GM19397 (cell line): Measurements from ENCODE around the gene COBL.

Source experiments
- ATAC-seq: cut with Tn5 transposase; IDR thresholded peaks from one replicate; pipeline ENCODE4 v1.9.1; 2021; ENCODE audit warnings: mild to moderate bottlenecking, moderate library complexity; ENCODE audit not compliant: unreplicated experiment

COBL gene

DNA sequence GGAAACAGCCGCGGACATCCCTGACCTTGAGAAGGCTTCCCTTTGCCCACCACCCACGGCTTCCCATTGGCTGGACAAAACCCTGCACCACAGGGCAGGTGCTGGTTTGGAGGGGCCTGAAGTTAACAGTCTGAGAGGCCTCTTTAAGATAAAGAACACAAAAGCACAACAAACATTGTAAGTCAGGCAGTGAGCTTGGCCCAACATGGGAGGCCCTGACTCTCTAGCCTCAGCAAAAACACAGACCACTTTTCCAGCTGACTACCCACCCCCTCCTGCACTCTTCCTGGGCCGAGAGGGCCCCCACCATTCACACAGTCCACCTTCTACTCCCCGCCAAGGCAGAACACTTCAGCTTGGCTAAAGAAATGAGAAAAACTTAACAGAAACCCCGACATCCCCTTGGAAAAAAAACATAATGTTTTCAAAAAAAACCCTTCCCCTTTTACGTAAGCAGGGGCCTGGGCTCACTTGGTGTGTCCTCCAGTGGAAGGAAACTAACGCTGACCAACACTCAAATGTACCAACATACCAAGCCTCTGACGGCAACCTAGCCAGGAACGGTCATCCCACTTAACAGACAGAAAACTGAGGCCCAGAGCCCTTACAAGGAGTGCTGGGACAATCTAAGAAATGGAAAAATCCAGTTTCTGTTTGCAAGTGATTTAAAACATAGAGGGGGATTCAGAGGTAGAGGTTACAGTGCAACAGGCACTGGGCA, 80.9 kb downstream of the COBL start:
- ATAC-seq: no peak

DNA sequence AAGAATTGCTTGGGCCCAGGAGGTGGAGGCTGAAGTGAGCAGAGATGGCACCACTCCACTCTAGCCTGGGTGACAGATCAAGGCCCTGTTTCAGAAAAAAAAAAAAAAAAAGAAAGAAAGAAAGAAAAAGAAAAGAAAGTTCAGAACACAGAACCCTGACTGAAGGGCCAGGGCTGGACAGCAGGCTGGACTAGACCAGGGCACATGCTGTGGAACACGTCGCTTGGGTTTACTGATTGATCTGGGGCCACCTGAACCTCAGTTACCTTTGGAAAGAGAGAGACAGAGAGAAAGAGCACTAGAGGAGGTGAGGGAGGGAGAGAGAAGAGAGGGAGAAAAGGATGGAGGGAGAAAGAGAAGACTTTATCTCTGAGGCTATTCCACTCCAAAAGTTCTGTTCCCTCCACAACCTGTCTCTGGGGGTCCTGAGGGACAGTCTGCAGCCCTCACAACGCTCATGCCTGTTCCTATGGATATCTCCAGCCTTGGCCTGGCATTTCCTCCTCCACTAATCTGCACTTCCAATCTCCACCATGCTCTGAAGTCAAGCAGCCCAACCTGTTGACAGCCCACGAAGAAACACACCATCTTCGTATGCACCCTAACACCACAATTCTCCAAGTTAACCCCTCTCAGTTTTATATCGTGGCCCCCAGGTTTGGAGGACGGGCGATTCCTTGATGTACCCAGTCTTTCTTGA, 81.8 kb downstream of the COBL start:
- ATAC-seq: no peak

DNA sequence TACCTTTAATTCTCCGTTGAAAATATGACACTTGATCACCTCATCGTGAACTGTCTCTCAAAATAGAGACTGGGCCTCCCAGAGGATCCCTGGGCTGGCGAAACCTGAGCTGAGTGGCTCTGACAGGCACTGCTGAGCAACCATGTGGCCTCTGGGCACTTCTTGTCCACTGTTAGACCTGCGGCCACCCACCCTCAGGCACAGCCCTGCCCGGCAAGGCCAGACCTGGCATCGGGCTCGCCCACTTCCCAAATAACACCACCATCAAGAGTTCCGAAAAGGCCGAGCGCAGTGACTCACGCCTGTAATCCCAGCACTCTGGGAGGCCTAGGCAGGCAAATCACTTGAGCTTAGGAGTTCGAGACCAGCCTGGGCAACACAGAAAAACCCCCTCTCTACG, 82.5 kb downstream of the COBL start:
- no peak for ATAC-seq

DNA sequence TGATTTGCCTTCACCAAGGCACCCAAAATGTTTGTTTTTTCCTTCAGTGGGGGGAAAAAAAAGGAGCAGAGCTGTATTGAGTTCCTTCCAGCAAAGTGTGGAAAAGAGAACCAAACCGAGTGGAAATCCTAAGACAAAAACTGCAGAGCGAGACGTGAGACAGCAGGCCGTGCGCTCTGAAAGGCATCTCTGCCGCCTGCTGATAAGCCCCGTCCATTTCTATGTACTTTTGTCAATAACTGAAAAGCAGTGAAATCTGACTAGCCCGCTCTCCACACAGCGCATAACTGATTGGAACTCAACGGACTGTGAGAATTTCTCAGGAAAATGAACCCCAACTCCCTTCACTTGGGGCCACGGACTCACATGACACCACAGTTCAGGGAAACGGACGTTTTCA, 83.2 kb downstream of the COBL start:
- ATAC-seq: no peak

DNA sequence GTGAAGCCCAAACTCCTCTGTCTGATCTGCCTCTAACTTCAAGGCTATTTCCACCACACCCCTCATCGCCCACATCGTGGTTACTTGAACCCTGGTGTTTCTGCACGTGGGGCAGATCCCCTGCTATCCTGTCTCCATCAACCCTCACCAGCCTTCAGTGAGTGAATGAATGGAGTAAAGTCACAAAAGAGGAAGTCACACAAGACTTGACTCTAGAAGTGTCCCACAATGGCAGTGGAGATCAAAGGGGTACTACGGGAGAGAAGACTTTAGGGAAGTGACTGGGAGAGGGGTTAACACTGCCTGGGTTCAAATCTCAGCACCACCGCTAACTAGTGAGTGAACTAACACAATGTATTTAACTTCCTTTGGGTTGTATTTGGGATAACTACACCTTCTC, 85.9 kb downstream of the COBL start:
- ATAC-seq: no peak

DNA sequence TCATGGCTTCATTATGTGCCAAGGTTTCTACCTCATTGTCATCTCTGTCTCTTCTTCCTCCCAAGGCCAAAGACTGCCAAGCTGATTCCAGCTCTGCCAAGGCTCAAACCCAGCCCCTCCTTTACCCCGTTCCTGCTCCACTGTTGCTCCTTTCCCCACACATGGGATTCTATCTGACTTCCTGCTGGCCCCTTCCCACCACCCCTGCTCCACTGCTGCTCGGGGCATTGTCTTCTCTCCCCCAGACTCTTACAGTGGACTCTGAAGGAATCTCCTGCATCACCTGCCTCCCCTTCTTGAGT, 86.3 kb downstream of the COBL start:
- no peak for ATAC-seq

DNA sequence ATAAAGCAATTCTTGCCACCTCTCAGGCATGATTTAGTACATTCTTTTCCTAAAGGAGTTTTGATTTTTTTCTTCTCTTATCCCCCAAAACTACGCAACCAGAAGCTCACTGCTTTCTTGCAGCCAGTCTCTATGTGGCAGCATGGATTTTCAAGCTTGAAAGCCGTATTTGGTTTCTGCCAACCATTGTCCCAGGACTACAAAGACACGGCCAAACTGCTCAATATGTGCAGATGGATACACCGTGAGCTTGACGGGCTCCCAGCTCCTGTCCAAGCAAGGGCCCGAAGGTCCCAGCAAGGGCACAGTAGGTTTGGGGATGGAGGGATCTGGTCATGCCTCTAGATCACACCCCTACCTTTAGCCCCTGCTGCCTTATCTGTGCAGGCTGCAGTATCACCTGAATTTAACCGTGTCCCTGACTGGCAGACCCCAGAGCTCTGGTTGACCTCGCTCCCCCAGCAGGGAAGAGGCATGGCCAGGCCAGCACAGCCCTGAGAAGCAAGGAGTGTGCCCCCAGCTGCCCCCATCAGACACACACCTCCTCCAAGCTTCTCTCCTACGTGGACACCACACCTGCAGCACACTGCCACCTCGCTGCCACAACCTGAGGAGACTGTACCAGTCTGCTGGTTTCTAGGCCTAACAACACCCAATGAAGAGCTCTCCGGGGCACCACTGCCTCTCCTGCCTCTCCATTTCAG, 86.8 kb downstream of the COBL start:
- no peak for ATAC-seq

DNA sequence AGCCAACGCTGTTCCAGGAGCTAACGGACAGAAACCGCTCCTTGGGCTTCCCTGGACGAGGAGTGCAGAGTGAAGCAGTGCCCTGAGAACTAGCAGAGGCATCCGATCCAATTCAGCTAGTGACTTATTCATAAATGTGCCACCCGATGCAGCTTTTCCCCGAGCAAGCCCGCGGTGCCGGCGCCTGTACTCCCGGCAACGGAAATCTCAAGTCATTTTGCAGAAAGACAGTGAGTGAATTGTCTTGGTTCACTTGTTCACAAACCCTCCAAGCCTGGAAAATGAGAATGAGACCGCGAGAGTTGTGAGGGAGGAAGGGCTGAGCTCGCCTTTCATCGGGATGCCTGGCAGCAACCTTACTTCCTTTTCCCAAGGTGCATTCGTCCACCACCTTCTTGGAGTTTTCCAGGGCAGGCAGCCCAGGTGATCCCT, 87.5 kb downstream of the COBL start:
- ATAC-seq: no peak

DNA sequence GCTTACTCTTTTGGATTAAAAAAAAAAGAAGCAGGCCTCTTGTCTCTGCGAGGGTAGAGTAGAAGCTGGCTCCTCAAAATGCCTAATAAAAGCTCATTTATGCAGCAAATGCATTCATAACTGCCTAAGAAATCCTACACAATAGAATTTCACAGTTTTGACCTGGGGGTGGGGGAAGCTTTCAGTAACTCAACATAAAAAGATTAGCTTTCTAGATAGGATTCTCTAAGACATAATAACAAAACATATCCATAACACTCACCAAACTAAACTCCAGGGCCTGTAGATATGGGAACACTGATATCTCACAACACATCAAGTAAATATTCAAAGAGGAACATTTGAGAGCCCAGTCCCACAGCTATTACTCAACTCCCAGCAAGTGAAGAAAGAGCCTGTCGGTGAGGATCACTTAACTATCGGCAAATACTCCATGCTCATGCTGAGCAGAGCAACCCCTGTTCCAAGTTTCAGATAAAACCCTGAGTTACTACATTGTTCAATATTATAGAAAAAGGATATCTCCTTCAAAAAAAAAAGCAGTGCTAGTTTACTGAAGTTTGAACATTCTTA, 88.1 kb downstream of the COBL start:
- ATAC-seq: no peak

DNA sequence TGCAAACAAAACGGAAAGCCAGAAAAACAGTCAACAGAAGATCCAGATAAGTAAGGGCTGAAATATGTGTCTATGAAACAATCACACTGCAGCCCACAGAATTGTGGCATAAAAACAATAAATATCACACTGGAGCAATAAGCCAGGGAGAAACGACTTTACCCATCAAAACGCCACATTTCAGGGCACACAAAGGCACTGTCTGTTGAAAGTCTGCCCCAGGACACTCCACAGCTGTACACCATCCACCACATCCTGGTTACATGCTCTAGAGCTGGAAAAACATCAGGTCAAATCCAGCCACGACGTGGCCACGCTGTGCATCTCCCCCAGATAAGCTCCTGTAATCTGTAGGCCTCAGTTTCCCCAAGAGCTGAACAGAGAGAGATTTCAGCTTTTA, 88.7 kb downstream of the COBL start:
- no peak for ATAC-seq

DNA sequence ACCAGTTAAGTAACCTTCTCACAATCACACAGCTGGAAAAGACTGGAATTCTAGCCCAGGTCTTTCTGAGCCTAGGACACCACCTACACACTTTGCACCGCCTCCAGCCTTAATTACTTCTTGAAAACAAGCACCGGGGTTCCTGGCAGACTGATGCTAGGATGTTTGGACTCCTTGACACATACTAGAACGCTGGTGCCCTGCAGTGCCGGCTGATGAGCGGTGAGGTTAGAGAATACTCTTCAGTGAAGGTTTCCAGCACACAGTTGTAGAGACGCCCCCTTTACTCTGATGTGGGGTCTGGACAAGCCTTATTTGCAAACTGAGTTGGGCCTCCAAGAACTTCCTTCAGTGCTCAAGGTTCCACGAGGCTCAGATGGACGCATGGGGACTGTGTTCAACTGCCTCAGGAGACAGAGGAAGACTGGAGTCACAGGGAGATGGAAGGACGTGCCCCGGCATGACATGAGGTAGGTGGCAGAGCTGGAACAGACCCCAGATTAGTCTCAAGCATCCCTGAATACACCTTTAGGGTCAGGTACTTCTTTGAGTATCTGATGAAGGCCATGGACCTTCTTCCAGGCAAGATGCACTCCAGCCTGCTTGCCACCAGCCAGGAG, 89.6 kb downstream of the COBL start:
- no peak for ATAC-seq

DNA sequence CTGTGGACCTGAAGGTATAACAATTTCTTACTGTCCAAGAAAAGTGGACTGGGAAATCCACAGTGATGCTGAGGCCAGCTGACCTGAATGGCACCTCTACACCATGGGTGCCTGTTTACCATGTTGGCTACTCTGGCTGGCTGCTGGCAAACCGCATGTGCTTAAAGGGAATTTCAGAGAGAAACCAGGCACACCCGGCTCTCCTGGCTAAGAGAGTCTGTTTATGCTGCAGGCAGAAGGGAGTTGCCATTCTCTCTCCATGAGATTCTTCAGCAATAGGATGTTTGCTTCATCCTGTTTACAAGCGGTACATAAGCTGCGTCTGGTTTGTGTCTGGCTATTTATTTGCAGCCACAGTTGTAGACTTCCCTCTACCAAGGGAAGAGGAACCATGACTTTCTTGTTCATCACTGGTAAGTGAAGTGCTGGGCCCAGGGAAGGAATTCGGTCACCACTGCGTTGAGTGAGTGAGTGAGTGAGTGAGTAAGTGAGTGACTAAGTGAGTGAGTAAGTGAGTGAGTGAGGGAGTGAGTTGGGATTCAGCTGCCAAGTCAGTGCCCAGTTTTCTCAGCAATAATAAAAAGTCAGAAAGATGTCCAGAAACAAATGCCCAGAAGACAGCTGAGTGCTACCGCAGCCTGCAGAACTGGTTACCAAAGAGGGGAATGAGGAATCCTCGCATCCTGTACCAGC, 90.4 kb downstream of the COBL start:
- ATAC-seq: no peak

DNA sequence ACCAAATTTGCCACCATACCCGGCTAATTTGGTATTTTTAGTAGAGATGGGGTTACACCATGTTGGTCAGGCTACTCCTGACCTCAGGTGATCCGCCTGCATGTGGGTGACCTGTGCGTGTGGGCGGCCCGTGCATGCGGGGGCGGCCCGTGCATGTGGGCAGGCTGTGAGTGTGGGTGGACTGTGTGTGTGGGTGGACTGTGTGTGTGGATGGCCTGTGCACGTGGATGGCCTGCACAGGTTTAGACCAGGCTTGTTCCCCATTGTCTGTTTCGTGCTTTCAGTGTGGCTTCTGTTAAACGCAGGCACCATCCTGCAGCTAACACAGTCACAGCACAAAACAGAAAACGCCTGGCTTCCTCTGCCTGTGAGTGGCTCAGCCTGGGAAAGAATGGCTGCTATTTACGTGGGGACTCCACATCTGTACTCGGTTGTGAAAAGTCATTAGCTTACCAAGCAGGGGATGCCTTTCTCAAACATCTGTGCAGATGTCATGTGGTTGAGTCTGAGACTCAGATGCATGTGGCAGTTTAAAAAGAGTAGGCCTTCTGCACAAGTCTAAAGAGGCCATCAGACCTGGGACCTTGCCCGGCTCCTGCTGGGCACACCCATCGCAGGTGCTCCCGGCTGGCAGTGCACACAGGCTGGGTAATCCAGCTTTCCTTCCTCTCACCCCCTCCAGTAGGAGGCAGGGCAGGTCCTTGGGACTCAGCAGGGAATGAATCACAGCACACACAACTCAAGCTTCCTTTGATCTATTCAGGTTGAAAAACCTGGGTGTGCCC, 91.6 kb downstream of the COBL start:
- no peak for ATAC-seq

DNA sequence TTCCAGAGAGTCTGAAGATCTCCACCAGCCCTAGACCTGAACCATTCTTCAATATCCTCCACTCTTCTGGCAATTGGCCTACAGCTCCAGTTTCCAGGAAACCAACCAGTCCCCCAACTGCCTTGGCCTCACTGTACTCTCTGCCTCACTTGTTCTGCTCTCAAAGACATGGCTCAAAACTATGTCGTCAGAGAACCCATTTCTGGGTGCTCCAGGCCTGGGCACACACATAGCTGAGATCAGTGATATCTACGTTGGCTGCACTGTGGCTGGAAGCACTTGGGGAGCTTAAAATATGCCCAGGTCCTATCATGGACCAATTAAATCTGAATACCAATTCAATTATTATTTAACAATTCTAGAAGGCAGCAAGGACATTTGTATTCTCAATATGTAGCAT, 93.1 kb downstream of the COBL start:
- ATAC-seq: no peak

DNA sequence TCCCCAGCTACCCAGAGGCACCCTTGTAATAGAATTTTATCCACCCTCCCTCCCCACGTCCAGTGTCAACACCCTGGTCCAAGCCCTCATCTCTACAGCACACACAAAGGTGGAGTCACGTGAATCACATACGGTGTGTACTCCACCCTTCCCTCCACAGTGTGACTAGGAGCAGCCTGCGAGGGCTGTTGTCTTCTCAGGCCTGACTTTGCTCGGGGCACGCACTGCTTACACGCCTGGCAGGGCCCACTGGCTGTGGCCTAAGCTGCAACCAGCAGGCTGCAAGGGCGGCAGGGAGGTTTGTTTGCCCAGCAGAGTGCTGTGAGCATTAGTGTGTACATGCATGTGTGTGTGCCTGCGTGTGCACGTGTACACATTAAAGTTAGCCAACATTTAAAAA, 93.7 kb downstream of the COBL start:
- ATAC-seq: no peak

DNA sequence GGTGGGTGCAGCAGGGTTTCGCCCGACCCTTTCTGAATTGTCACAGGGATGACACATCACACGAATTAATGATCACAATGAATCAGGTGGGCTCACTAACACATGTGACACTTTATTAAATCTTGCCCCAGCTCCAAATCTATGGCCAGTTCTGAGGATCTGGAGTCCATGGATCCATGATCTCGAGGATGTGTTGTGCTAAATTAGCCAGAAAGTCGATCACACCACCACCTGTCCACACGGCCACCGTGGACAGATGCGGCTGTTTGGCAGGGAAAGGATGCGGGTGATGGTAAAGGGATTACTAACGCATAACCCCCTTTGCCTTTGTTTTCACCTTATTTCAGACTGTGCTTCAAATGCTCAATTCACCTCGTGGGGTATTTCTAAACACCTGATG, 96.4 kb downstream of the COBL start:
- no peak for ATAC-seq

DNA sequence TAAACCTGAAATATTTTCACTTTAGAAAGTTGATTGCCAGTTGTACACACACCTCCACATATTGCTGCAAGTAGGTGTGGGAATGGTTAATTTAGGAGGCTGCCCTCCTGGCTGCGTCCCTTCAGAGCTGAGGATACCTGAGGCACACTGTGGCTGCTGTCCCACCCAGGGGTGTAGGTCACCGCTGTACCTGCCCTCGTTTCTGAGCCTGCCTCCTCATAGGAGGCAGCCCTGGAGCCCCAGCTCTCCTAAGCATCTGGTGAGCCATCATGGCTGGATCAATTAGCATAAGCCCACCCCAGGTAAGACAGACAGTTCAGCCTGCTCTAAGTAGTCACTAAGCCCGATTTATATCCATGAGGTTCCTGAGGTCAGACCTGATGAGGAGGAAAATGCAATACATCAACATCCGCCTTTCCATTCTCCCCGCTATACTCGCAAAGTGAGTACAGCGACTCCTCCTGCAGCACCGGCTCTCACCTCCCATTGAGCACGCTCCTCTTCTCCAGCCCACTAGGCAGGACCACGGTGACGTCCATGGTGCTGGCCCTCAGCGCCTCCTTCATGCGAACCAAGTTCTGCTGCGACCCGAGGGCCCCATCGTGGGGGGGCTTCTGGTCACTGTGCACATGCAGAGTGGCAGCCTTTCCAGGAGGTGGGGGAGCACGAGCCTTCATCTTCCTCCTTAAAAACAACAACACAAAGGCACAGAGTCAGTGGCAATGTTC, 97.2 kb downstream of the COBL start:
- ATAC-seq: no peak

DNA sequence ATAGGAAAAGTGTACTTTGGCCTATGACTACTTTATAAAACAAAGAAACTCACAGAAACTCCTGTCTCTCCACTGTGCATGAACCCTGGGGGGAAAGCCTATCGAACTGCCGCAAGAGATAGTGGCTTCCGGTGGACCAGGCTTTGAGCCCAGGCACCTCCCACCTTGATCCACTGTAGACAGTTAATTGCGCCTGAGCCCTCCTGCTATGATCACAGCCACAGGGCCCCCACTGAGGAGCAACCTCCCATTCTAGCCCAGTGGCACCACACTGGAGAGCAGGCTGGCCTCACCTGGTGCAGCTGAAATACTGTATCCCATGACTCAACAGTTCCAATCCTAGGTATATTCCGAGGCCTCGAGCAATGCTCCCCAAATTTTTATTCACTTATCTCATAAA, 98.8 kb downstream of the COBL start:
- no peak for ATAC-seq

DNA sequence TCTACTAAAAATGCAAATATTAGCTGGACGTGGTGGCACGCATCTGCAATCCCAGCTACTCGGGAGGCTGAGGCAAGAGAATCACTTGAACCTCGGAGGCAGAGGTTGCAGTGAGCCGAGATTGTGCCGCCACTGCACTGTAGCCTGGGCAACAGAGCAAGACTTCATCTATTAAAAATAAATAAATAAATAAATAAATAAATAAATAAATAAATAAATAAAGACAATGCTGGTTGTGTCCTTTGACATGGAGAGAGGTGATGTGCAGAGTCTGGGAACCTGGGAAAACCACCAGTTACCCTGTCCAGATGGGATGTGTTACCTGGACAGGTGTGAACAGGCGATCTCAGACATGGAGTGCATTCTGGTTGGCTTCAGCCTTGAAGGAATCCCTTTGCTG, 102.5 kb downstream of the COBL start:
- no peak for ATAC-seq

DNA sequence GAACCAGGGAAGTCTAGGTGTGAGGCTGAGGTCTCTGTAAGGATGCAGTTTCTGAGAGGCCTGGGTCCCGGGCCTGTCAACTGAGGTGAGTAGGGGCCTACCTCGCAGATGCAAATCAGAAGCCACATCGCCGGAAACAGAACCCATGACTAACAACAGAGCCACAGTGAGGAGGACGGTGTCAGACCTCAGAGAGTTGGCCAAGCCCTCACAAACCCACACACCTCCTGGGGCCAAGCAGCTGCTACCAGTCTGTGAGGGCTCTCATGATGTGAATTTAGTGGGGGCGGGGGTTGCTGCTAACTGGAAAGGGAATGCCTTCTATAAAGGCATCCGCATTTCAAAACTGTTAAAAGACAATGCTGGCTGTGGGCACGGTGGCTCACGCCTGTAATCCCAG, 103.0 kb downstream of the COBL start:
- ATAC-seq: no peak
